CD4-positive, alpha-beta T cell treated with Interleukin-10 for 1 hour (primary cell): ENCODE data around the gene TMEM161A.
"Not testable (repeated sequence)": the region's sequence is repeated elsewhere in the genome, so short reads cannot be mapped to it uniquely, and the experiment has no call there.

Source experiments
- DNase-seq: peaks from one replicate; pipeline ENCODE4 v3.0.0-alpha.2; 2020

TMEM161A gene

DNA sequence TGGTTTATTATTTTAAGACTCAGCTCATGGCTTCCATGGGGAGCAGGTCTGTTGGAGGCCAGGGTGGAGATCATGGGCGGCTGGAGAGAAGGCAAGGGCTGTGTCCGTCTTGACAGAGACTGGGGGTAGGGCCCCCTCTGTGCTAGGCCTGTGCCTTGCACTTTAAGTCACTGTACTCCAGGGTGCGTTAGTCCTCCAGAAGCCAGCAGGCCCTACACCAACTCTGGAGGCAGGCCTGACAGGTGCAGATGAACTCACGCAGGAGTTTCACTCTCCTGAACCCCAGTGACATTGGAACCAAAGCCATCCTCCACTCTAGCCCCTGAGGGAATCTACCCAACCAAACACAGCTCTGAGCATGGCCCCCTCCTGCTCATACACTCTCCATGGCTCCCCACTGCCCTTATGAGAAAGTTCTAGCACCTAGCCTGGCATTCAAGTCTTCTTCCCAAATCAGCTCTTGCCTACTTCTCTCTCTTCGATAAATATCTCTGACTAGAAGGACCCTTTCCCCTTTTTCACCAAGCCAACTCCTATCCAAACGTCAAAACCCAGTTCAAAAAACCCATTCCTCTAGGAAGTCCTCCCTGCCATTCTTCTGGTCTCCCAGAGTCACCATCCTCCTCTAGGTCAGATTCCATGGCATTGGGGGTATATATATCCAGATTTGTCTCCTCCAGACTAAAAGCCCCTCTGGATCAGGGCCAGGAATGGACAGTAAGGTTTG, 16.7 kb upstream of the TMEM161A start:
- DNase-seq: no peak

- DNase-seq: no peak
These were observed 14.5 kb upstream of the TMEM161A start for GRCh38 chr19:19152668-19153384.

DNA sequence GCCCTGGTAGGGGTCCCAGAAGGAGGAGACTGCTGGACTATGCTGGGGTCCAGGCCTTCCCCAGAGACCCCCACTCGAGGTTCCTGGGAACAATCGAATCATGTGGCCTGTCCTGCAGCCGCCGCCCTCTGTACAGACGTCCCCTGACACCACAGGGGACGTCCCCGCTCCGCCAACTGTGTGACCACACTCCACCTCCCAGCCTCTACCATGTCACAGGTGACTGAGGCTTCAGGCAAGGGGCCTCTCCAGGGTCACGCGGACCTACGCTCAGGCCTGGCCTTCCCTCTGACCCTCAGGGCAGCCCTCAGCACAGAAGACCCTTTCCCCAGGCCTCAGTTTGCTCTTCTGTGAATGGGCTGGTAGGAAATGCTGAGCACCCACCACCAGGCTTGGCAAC, 13.1 kb upstream of the TMEM161A start:
- DNase-seq: no peak

DNA sequence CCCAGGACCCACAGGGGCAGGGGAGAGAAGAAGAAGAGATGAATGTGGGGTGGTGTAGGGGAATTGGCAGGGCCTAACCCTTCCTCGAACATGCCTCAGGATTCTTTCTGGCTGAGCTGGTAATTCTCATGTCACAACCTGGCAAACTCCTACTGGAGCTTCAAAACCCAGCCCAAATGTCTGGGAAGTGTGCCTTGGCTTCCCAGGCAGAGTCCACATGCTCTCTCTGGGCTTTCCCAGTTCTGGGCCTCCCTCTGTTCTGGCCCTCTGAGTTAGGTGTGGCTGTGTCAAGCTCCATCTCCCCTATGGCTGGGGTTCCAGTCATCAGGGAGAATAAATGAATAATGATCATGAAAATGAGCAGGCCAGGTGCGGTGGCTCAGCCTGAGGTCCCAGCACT, 11.2 kb upstream of the TMEM161A start:
- DNase-seq: no peak

DNA sequence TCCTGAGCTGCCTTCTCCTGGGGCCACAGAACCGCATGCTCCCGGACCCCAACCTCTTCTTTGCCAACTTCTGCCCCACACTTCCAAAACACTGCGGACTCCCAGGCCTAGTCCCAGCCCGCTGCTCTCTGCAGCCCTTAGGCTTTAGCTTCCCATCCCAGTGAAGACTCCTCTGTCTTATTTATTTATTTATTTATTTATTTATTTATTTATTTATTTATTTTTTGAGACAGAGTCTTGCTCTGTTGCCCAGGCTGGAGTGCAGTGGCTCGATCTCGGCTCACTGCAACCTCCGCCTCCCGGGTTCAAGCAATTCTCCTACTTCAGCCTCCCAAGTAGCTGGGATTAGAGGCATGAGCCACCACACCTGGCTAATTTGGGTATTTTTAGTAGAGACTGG, 10.2 kb upstream of the TMEM161A start:
- DNase-seq: not testable (repeated sequence)

- no peak for DNase-seq
These were observed 9.1 kb upstream of the TMEM161A start for GRCh38 chr19:19147344-19147743.

GRCh38 chr19:19146865-19147264, 8.6 kb upstream of the TMEM161A start:
- DNase-seq: no peak

DNA sequence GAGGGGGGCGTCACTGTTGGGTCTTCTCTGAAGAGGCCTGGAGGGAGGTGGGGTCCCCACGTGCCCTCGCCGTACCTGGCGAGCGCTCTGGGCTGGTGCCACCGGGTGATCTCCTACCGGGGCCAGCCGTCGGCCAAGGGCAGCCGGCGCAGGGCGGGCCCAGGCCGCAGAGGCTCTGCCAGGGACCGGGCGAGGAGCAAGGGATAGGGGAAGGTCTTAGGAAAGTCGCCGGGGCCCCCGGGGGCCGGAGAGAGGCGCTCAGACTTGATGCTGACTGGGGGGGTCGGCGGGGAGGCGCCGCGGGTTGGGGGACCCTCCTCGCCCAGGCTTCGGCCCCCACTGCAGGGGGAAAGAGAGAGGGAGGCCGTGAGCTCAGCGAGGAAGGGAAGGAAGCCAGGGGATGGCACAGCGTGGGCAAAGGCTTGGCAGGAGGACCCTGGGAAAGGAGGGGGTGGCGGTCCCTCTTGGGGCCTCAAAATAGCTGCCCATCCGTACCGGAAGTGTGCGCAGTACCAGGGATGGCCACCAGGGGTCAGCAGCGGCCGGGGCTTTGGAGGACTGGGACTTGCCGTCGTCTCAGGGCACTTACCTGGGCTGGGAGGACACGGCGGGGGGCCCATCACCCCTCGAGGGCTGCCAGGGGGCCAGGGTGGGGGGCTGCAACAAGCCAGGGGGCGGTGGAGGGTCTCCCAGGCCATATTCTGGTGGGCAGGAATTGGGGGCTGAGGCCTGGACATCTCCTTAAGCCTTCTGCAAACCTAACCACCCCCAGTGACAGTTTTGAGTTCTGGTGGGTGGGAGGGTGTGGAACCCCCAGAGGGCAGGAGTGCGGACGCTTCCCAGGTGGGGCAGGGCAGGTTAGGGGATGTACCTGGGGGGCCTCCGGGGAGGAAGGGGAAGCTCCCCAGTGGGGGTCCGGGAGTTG, 7.7 kb upstream of the TMEM161A start:
- peak; percentile 86 for DNase-seq

GRCh38 chr19:19145281-19145680, 7.0 kb upstream of the TMEM161A start:
- DNase-seq: no peak

GRCh38 chr19:19142347-19142746, 4.1 kb upstream of the TMEM161A start:
- DNase-seq: no peak

GRCh38 chr19:19140476-19140875, 2.2 kb upstream of the TMEM161A start:
- no peak for DNase-seq

GRCh38 chr19:19139876-19140229, 1.6 kb upstream of the TMEM161A start:
- DNase-seq: no peak

DNA sequence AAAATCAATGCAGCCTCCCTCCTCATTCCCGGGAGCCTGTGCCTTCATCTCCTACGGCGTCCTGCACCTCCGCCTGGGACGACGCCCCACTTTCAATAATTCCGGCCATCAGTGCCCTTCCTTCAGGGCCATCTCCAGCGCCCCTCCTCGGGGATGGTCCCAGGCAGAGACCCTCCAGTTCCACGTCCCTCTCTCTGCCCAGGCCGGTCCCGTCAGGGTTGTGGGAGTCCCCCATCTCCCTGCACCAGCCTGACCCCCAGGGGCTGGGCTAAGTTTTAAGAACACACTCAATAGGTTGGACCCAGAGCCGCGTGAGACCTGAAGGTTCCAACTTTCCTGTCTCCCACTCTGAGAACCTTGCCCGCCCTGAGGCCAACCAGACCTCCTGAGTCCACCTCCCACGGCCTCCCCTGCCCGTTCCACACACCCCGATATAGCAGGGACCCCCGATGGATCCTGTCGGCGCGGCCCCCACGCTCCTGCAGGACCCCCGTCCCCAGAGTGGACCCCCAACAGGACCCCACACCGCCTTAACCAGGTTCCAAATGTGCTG, 646 bp downstream of the TMEM161A start:
- DNase-seq: no peak

DNA sequence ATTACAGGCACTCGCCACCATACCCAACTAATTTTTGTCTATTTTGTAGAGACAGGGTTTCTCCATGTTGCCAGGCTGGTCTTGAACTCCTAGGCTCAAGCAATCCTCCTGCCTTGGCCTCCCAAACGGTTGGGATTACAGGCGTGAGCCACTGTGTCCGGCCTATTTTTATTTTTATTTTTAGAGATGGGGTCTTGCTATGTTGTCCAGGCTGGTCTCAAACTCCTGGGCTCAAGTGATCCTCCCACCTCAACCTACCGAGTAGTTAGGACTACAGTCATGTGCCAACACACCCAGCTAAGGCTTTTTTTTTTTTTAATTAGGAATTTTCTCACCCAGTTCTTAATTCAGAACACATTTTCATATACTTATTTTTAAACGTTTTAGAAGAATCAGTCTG, 2.6 kb downstream of the TMEM161A start:
- DNase-seq: not testable (repeated sequence)

DNA sequence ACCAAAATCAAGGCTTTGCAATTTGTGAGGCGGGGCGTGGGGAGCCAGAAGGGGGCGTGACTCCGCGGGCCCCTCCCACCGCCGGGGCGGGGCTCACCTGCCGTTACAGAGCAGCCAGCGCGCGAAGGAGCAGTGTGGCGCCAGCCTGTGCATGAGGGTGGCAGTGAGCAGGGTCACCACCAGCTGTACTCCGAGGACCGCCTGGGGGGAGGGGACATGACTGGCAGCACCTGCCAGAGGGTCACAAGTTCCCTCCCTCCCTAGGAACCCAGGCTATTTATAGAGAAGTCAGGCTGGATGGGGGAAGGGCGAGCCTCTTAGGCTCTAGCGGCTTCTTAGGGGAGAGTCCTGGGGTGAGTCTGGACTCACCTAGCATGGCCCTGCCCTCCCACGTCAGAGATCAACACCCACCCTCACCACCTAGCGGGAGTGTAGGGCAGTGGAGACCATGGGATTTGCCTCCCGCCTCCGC, 3.6 kb downstream of the TMEM161A start:
- DNase-seq: peak; percentile 37

DNA sequence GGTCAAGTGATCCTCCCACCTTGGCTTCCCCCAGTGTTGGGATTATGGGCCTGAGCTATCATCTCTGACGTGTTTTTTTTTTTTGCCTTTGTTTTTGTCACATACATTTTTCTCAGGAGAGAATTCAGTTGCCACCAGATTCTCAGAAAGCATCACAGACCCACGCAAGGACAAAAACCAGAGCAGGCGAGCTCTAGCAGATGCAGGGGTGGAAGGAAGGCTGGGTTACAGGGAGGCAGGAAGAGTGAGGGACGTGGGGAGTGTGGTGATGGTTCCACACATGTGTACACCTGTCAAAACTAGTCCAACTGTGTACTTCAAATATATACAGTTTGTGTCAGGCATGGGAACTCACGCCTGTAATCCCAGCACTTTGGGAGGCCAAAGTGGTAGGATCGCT, 4.3 kb downstream of the TMEM161A start:
- no peak for DNase-seq

DNA sequence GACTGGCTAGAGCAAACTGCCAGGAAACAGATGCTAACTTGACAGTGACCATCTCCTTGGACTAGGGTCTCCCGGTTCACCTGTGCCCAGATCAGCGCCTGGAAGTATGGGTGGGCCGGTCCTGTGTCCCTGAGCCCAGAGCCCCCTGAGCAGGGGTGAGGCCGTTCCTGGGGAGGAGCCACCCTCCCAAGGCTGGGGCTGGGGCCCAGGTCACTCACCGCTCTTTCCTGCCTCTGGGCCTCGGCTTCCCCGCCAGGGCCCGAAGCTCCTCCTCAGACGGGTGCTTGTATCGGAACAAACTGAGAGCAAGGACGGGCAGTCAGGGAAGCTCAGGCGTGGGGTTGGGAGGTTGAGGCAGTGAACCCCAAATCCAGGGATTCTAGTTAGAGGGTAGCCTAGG, 5.4 kb downstream of the TMEM161A start:
- no peak for DNase-seq

DNA sequence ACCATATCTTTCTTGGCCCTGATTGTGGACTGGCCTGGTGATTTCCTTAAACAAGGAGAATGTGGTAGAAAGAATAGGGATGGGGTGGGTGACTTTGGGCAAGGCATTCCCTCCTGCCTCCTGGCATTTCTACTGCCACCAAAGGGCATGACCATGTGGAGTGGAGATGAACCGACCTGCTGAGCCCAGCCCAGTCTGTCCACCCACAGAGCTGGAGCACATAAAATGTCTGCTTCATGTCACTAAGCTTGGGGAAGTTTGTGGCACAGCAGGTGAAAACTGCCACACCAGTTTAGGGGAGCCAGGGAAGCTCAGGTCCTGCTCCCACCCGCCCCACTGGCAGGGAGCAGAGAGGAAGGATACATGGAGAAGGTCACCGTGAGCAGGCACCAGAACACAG, 6.3 kb downstream of the TMEM161A start:
- DNase-seq: no peak

GRCh38 chr19:19126102-19126501, 12.2 kb downstream of the TMEM161A start:
- DNase-seq: no peak

- DNase-seq: no peak
These were observed 14.9 kb downstream of the TMEM161A start for GRCh38 chr19:19123386-19123785.

DNA sequence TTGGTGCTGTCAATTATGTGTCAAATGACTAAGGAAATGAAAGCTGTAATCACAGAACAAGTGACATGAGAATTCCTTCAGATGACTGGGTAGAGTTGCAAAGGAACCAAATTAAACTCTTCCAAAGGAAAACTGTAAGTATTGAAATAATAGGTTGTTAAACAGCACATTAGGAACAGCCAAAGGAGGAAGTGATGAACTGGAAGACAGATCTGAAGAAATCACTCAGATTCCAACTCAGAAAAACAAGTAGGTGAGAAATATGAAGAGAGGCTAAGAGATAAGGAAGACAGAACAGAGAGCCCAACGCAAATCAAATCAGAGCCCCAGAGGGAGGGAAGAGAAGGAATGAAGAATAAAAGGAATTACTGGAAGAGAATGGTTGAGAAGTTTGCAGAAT, 15.4 kb downstream of the TMEM161A start:
- no peak for DNase-seq

DNA sequence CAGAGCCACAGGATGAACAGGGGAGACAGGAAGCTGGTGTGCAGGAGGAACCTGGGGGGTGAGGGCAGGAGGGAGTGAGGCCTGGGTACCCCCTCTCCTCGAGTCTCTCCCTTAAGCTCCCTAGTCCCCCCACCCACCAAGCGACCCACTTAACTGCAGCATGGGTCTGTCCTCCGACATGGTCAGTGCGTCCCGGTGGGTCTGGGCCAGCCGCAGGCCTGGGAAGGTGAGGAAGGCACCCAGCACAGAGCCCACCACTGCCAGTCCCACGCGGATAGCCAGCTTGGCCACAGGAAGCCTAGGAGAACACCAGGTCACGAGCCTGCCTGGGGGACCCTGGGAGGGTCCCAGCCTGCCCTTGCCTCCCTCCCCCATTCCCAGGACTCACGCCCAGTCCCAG, 16.9 kb downstream of the TMEM161A start:
- no peak for DNase-seq
